Vagina (tissue), 2 donors: ENCODE data around the gene ZNF48.

Source experiments
- POLR2A ChIP-seq, 2 donors: fragments of 450-650 bp; IDR thresholded peaks; one replicate each; pipeline ENCODE4 v1.6.1; 2017; ENCODE audit warnings: antibody characterized with exemption in 2 of 2, mild to moderate bottlenecking in 2 of 2, moderate library complexity in 2 of 2
- TF ChIP-seq, protein P1 (sequence below), 3 experiments: fragments of 450-650 bp in 2 of 3; fragments of 200-600 bp in 1 of 3; sonication (generic) in 1 of 3; IDR thresholded peaks; one replicate each; pipeline ENCODE4 v1.5.1; 2017 to 2019; ENCODE audit warnings: antibody characterized with exemption in 3 of 3, mild to moderate bottlenecking in 2 of 3, moderate library complexity in 2 of 3

DNA sequence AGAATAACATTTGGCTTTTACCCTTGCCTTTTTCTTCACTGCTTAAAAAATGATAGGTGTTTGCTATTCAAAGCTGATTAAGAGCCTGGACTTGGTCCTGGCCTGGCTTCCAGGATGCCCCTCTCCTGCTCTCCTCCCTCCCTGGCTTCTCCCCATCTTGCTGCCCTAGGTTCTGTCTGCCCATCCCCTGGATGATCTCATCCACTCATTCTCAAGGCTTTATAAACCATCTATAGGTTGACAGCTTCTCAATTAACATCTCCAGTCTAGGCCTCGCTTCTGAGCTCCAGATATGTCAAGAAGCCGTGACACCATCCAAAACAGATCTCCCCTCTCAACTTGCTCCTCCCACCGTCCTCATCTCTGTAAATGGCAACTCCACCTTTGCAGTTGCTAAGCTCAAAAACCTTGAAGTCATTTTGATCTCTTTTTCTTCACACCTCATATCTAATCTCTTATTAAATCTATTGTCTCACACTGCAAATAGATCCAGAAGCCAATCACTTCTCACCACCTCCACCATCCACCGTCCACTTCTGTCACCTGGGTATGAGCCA is 20.9 kb downstream of the ZNF48 start:
- TF ChIP-seq, protein P1, sequence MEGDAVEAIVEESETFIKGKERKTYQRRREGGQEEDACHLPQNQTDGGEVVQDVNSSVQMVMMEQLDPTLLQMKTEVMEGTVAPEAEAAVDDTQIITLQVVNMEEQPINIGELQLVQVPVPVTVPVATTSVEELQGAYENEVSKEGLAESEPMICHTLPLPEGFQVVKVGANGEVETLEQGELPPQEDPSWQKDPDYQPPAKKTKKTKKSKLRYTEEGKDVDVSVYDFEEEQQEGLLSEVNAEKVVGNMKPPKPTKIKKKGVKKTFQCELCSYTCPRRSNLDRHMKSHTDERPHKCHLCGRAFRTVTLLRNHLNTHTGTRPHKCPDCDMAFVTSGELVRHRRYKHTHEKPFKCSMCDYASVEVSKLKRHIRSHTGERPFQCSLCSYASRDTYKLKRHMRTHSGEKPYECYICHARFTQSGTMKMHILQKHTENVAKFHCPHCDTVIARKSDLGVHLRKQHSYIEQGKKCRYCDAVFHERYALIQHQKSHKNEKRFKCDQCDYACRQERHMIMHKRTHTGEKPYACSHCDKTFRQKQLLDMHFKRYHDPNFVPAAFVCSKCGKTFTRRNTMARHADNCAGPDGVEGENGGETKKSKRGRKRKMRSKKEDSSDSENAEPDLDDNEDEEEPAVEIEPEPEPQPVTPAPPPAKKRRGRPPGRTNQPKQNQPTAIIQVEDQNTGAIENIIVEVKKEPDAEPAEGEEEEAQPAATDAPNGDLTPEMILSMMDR (IDR thresholded peaks at IDR 0.05), result no peak
- TF ChIP-seq POLR2A (IDR thresholded peaks at IDR 0.05), result no peak
